ENCODE data around the gene MAP2K5.

- TF ChIP-seq, protein P1, sequence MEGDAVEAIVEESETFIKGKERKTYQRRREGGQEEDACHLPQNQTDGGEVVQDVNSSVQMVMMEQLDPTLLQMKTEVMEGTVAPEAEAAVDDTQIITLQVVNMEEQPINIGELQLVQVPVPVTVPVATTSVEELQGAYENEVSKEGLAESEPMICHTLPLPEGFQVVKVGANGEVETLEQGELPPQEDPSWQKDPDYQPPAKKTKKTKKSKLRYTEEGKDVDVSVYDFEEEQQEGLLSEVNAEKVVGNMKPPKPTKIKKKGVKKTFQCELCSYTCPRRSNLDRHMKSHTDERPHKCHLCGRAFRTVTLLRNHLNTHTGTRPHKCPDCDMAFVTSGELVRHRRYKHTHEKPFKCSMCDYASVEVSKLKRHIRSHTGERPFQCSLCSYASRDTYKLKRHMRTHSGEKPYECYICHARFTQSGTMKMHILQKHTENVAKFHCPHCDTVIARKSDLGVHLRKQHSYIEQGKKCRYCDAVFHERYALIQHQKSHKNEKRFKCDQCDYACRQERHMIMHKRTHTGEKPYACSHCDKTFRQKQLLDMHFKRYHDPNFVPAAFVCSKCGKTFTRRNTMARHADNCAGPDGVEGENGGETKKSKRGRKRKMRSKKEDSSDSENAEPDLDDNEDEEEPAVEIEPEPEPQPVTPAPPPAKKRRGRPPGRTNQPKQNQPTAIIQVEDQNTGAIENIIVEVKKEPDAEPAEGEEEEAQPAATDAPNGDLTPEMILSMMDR (IDR thresholded peaks at IDR 0.05; ENCODE audit: low read depth, low read length), result no peak
- TF ChIP-seq POLR2A (IDR thresholded peaks at IDR 0.05; ENCODE audit: extremely low read depth, insufficient read length), result no peak
- TF ChIP-seq MAX (IDR thresholded peaks at IDR 0.05; ENCODE audit: low read depth, low read length), result no peak
- no peak for TF ChIP-seq MYC (IDR thresholded peaks at IDR 0.05; ENCODE audit: low read depth, low read length)
Observed at GRCh38 chr15:67504796-67505195, 37.7 kb upstream of the MAP2K5 start.
